ENCODE results near the gene NUDT21. TPM values are rescaled to one million over a fixed set of nuclear protein-coding genes. Genes with fewer than 3 reads are reported as not detected.
"Not testable (repeated sequence)": the region's sequence is repeated elsewhere in the genome, so short reads cannot be mapped to it uniquely, and the experiment has no call there.

NUDT21 gene
- total RNA-seq, 2 donors from 2014 or later, result 262 to 288 TPM

- Mint-ChIP-seq H3K4me3 (no peak overlapping the region), H3K4me1 (peaks cover 14% of the 10 kb centered on the region), H3K9me3 (peaks cover 6% of the 10 kb centered on the region), H3K36me3 (ENCODE audit: low read depth) (peaks cover 95% of the 10 kb centered on the region), H3K27me3 (no peaks in the 10 kb centered on the region), H3K27ac (no peak overlapping the region)
- no peak for ATAC-seq (replicated peaks)
Observed at GRCh38 chr16:56388209-56388608, 62.9 kb downstream of the NUDT21 start.

DNA sequence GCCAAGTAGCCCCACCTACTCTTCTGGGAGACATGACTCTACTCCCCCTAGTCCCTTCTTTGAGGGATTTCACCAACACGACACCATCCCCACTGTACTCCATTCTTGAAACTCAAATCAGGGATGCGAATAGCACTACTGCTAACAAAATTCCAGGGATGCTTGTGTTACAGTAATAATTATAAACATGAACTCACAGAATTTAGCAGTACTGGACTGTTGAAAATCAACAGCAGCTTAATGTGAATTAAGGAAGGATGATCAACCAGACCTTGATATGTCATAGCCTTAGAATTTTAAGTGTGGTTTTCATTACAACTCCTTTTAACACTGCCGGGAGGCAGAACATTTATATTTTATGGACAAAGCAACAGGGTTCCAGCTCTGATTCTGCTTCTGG, 63.7 kb downstream of the NUDT21 start:
- Mint-ChIP-seq H3K36me3 (ENCODE audit: low read depth) (peaks cover 95% of the 10 kb centered on the region), H3K4me3 (no peak overlapping the region), H3K27ac (no peak overlapping the region), H3K27me3 (no peaks in the 10 kb centered on the region), H3K9me3 (peaks cover 8% of the 10 kb centered on the region), H3K4me1 (peaks cover 15% of the 10 kb centered on the region)
- ATAC-seq (replicated peaks), result no peak

DNA sequence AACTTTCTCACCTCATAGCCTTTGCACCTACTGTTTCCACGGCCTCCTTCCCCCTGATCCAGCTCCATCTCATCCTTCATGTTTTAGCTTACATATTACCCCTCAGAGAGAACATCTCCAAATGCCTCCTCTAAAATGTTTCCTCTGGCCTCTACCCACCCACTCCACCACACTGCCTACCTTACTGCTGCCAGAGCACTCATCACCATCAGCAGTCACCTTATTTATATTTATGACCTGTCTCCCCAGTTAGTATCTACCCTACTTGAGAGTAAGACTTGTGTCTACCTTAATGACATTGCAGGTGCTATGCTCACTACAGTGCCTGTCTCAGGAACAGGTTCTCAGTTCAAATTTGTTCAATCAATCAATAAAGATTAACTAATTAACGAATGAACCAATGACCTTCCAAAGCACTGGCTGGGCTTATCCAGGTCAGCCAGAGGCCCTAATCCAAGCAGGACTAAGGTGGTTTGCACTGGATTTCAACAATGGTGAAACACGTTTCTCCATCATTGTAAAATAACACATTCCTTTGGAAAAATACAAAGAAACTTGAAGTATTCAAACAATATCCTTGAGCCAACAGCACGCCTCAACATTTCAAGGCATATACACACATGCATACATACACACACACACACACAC, 66.9 kb downstream of the NUDT21 start:
- no peak for ATAC-seq (replicated peaks)

DNA sequence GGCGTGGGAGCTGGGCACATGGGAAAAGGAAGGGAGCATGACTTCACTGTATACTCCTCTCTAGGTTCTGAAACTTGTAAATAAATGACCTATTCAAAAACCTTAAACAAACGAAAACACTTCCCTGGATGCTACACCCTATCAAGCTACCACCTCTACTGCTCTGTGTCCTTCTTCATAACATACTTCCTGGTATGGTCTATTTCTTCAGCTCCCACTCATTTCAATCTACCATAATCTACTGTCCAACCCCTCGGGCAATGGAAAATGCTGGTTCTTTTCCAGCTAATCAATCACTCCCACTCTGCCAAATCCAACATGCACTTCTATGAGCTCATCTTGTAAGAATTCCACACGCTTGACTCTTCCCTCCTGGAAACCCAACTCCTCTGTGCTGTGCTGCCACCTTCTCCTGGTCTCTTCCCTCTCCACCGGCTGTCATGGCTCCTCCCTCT, 68.2 kb downstream of the NUDT21 start:
- H3K27me3 Mint-ChIP-seq, result no peaks in the 10 kb centered on the region
- H3K27ac Mint-ChIP-seq, result no peak overlapping the region
- H3K36me3 Mint-ChIP-seq (ENCODE audit: low read depth), result peaks cover 97% of the 10 kb centered on the region
- H3K4me3 Mint-ChIP-seq, result no peak overlapping the region
- peaks cover 17% of the 10 kb centered on the region for H3K9me3 Mint-ChIP-seq
- peaks cover 8% of the 10 kb centered on the region for H3K4me1 Mint-ChIP-seq
- no peak for ATAC-seq (replicated peaks)

More for the DNA sequence above, 66.9 kb downstream of the NUDT21 start:
- Mint-ChIP-seq H3K9me3 (peaks cover 17% of the 10 kb centered on the region), H3K4me3 (no peak overlapping the region), H3K36me3 (ENCODE audit: low read depth) (peaks cover 96% of the 10 kb centered on the region), H3K27ac (peak overlapping the region; percentile 13), H3K4me1 (peaks cover 8% of the 10 kb centered on the region), H3K27me3 (no peaks in the 10 kb centered on the region)

GRCh38 chr16:56382459-56382858, 68.7 kb downstream of the NUDT21 start:
- H3K4me1 Mint-ChIP-seq, result peaks cover 8% of the 10 kb centered on the region
- H3K9me3 Mint-ChIP-seq, result peaks cover 17% of the 10 kb centered on the region
- ATAC-seq (replicated peaks), result no peak
- peaks cover 96% of the 10 kb centered on the region for H3K36me3 Mint-ChIP-seq (ENCODE audit: low read depth)
- no peak overlapping the region for H3K4me3 Mint-ChIP-seq
- no peak overlapping the region for H3K27ac Mint-ChIP-seq
- no peaks in the 10 kb centered on the region for H3K27me3 Mint-ChIP-seq

DNA sequence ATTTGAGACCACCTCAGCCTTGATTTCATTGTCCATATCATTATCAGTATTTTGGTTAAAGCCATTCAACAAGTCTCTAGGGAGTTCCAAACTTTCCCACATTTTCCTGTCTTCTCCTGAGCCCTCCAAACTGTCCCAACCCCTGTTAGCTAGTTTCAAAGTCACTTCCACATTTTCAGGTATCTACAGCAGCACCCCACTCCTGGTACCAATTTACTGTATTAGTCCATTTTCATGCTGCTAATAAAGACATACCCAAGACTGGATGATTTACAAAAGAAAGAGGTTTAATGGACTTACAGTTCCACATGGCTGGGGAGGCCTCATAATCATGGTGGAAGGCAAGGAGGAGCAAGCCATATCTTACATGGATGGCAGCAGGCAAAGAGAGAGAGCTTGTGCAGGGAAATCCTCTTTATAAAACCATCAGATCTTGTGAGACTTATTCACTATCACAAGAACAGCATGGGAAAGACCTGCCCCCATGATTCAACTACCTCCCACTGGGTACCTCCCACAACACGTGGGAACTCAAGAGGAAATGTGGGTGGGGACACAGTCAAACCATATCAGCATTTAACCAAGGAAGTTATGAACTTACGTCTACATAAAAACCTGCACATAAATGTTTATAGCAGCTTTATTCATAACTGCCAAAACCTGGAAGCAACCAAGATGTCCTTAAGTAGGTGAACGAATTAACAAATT, 70.2 kb downstream of the NUDT21 start:
- not testable (repeated sequence) for ATAC-seq (replicated peaks); H3K4me1 Mint-ChIP-seq; H3K27me3 Mint-ChIP-seq; H3K4me3 Mint-ChIP-seq
- Mint-ChIP-seq H3K36me3 (ENCODE audit: low read depth) (peaks cover 83% of the 10 kb centered on the region), H3K9me3 (peaks cover 17% of the 10 kb centered on the region), H3K27ac (peak overlapping the region; percentile 21)

Other genes with a start within 250 kb of the NUDT21 start
- gene AMFR, start 25.8 kb downstream of the NUDT21 start, total RNA-seq, result 10 to 100 TPM; 37.5 to 39.7 TPM
- 10 to 100 TPM; 28.8 to 59.9 TPM for gene OGFOD1, start 222 bp upstream of the NUDT21 start, total RNA-seq
- gene BBS2, start 68.7 kb upstream of the NUDT21 start, total RNA-seq, result 10 to 100 TPM; 18.8 to 23.2 TPM
- gene MT4, start 113.7 kb upstream of the NUDT21 start, total RNA-seq, result not detected
- gene MT3, start 138.2 kb upstream of the NUDT21 start, total RNA-seq, result 10 to 100 TPM in 1 of 2 donors, 1 to 10 TPM in 1; 3.0 to 73.8 TPM
- 100 to 1,000 TPM in 1 of 2 donors, 10 to 100 TPM in 1; 25.6 to 114 TPM for gene MT2A, start 157.3 kb upstream of the NUDT21 start, total RNA-seq
- gene MT1E, start 174.4 kb upstream of the NUDT21 start, total RNA-seq, result under 1 TPM in 1 of 2 donors, not detected in 1; 0.53 TPM
- not detected for gene MT1M, start 181.3 kb upstream of the NUDT21 start, total RNA-seq
- 1 to 10 TPM; 1.5 to 6.5 TPM for gene MT1A, start 187.3 kb upstream of the NUDT21 start, total RNA-seq
- not detected for gene MT1B, start 200.6 kb upstream of the NUDT21 start, total RNA-seq
- gene MT1F, start 206.6 kb upstream of the NUDT21 start, total RNA-seq, result 1 to 10 TPM; 3.1 to 5.7 TPM
- gene MT1G, start 216.7 kb upstream of the NUDT21 start, total RNA-seq, result not detected
- not detected for gene MT1H, start 218.5 kb upstream of the NUDT21 start, total RNA-seq
- 1 to 10 TPM; 6.1 to 7.6 TPM for gene MT1X, start 231.1 kb upstream of the NUDT21 start, total RNA-seq